CD4-positive, alpha-beta T cell (primary cell): ENCODE data around the gene KIAA1755. TPM values are rescaled to one million over a fixed set of nuclear protein-coding genes. Genes with fewer than 3 reads are reported as not detected.
"Not testable (repeated sequence)": the region's sequence is repeated elsewhere in the genome, so short reads cannot be mapped to it uniquely, and the experiment has no call there.

ENCODE experiments used
- ATAC-seq: fragments of 200-7000 bp; cut with Tn5 transposase; one replicate; pipeline ENCODE4 v1.10.0; 2022; ENCODE audit warnings: mild to moderate bottlenecking; ENCODE audit not compliant: poor library complexity
- CTCF ChIA-PET: fragments of 350-600 bp; sonication (Branson Sonifier 250); formaldehyde crosslinking; loops from one replicate; lab custom pipeline; 2021; ENCODE audit warnings: antibody characterized with exemption, inconsistent platforms; lab: Charles Lee
- POLR2A ChIA-PET: fragments of 350-600 bp; sonication (Branson Sonifier 250); formaldehyde crosslinking; loops from one replicate; lab custom pipeline; 2021; ENCODE audit warnings: antibody characterized with exemption, inconsistent platforms; lab: Charles Lee
- DNase-seq, 14 experiments: peaks; one replicate each; pipeline ENCODE4 v3.0.0-alpha.2; 2013 to 2020; ENCODE audit warnings: mixed read lengths in 2 of 14
- H3K27ac ChIP-seq, 2 donors: one replicate each; pipeline versions ENCODE4 v1.5.1 to v1.7.0; 2013; ENCODE audit warnings: low read length in 2 of 2, low read depth in 1 of 2, mild to moderate bottlenecking in 1 of 2
- H3K27me3 ChIP-seq, 2 experiments: 1 replicate in 1 of 2; 2 replicates in 1 of 2; pipeline versions ENCODE4 v1.6.1 to v1.7.0; 2013; ENCODE audit warnings: low read length in 2 of 2, control low read depth in 1 of 2, mild to moderate bottlenecking in 1 of 2, moderate library complexity in 1 of 2; ENCODE audit not compliant: insufficient read depth in 2 of 2, control insufficient read depth in 1 of 2
- H3K36me3 ChIP-seq: one replicate; pipeline ENCODE4 v1.6.1; 2013; ENCODE audit warnings: low read length, control low read depth; ENCODE audit not compliant: insufficient read depth
- H3K4me1 ChIP-seq: one replicate; pipeline ENCODE4 v1.6.1; 2013; ENCODE audit warnings: low read length, control low read depth; ENCODE audit not compliant: insufficient read depth
- H3K4me3 ChIP-seq: one replicate; pipeline ENCODE4 v1.5.1; 2013; ENCODE audit warnings: mild to moderate bottlenecking, low read length, moderate library complexity
- H3K9me3 ChIP-seq, 2 experiments: 1 replicate in 1 of 2; 2 replicates in 1 of 2; pipeline versions ENCODE4 v1.6.1 to v1.7.0; 2013; ENCODE audit warnings: low read length in 2 of 2, mild to moderate bottlenecking in 2 of 2, control low read depth in 1 of 2, moderate library complexity in 1 of 2; ENCODE audit not compliant: control insufficient read depth in 1 of 2, insufficient read depth in 1 of 2
- H3K27ac Mint-ChIP-seq: one replicate; pipeline ENCODE4 v1.8.0; 2020; ENCODE audit warnings: mixed read lengths
- H3K27me3 Mint-ChIP-seq: one replicate; pipeline ENCODE4 v1.8.0; 2021; ENCODE audit warnings: mixed read lengths
- H3K36me3 Mint-ChIP-seq: one replicate; pipeline ENCODE4 v1.8.0; 2021; ENCODE audit warnings: low read depth, mixed read lengths
- H3K4me1 Mint-ChIP-seq: one replicate; pipeline ENCODE4 v1.8.0; 2021; ENCODE audit warnings: low read depth, mixed read lengths
- H3K4me3 Mint-ChIP-seq: one replicate; pipeline ENCODE4 v1.8.0; 2020; ENCODE audit warnings: mild to moderate bottlenecking, mixed read lengths
- H3K9me3 Mint-ChIP-seq: one replicate; pipeline ENCODE4 v1.8.0; 2020; ENCODE audit warnings: mixed read lengths
- intact Hi-C, 2 experiments: fragments of 100-400 bp; cut with DNase I in 1 of 2; cut with micrococcal nuclease in 1 of 2; formaldehyde crosslinking; loops; one replicate each; pipeline versions ENCODE4 v1.15.1 to v1.9.0; 2023 to 2025; cut with DNase I, micrococcal nuclease
- total RNA-seq, 174 experiments: library from RNA in 2 of 174; stranded (reverse) in 2 of 174; gene quantifications; one replicate each; pipeline ENCODE4 v1.2.3 and lab custom pipeline; 2021 to 2026
- TF ChIP-seq, protein P1 (sequence below): fragments of 200-600 bp; IDR thresholded peaks from one replicate; pipeline ENCODE4 v1.8.0; 2022; ENCODE audit warnings: antibody characterized with exemption, mild to moderate bottlenecking

Gene KIAA1755
- total RNA-seq, 2 experiments from 2014 or later: not detected

DNA sequence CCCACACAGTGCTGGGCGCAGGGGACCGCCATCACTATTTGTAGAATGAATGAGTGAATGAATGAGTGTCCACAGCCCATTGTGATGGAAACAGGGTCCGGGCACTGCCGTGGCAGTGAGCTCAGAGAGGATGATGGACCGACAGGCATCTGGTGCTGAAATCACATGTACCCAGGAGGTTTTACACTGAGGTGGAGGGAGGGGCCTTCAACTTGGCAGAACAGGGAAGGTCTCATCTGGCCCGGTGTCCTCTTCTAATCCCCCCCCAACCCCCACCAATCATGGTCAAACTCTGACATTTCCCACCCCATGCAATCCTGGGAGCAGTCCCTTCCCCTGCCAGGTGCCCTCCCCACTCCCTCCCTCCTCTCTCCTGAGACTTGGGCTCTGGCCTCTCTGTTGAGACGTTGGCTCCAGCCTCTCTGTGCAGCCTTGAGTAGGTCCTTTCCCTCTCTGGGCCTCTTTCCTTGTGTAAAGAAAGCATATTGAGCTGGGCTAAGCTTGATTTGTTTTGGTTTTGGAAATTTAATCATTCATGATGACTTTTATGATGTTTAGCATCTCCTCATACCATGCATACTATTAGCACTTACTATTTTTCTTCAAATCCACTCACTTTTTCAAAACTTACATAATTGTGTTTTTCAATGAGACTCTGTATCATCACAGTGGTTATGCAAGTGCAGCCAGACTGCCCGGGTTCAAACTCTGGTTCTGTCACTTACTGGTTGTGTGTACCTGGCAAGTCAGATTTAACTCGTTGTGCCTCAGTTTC lies 10.8 kb downstream of the KIAA1755 start:
- H3K4me3 ChIP-seq: no peak overlapping the region
- peaks cover 20% of the 10 kb centered on the region for H3K27me3 Mint-ChIP-seq
- no peaks in the 10 kb centered on the region for H3K36me3 ChIP-seq
- H3K9me3 Mint-ChIP-seq: peaks cover 2% of the 10 kb centered on the region
- TF ChIP-seq, protein P1, sequence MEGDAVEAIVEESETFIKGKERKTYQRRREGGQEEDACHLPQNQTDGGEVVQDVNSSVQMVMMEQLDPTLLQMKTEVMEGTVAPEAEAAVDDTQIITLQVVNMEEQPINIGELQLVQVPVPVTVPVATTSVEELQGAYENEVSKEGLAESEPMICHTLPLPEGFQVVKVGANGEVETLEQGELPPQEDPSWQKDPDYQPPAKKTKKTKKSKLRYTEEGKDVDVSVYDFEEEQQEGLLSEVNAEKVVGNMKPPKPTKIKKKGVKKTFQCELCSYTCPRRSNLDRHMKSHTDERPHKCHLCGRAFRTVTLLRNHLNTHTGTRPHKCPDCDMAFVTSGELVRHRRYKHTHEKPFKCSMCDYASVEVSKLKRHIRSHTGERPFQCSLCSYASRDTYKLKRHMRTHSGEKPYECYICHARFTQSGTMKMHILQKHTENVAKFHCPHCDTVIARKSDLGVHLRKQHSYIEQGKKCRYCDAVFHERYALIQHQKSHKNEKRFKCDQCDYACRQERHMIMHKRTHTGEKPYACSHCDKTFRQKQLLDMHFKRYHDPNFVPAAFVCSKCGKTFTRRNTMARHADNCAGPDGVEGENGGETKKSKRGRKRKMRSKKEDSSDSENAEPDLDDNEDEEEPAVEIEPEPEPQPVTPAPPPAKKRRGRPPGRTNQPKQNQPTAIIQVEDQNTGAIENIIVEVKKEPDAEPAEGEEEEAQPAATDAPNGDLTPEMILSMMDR: no peak
- no peaks in the 10 kb centered on the region for H3K4me1 Mint-ChIP-seq
- H3K36me3 Mint-ChIP-seq: no peaks in the 10 kb centered on the region
- H3K27ac Mint-ChIP-seq: no peak overlapping the region
- no peak overlapping the region for H3K27ac ChIP-seq
- no peak overlapping the region for H3K4me3 Mint-ChIP-seq
- H3K9me3 ChIP-seq: peaks cover 0 to 22% of the 10 kb centered on the region in 2 experiments
- ATAC-seq: no peak
- no peaks in the 10 kb centered on the region for H3K4me1 ChIP-seq
- no peak for DNase-seq
- ChIA-PET POLR2A (no interaction called here), CTCF (no interaction called here)
- intact Hi-C loops: no loop called here
- peaks cover 0 to 2% of the 10 kb centered on the region in 2 experiments for H3K27me3 ChIP-seq

DNA sequence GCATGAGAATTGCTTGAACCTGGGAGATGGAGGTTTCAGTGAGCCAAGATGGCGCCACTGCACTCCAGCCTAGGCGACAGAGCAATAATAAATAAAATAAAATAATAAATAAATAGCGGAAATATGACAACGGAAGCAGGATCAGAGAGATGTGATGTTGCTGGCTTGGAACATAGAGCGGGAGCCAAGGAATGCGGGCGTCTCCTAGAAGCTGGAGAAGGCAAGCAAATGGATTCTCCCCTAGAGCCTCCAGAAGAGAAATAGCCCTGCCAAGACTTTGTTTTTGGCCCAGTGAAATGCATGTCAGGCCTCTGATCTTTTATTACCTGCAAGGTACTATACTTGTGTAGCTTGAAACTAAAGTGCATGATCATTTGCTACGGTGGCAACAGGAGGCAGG lies 12.4 kb downstream of the KIAA1755 start:
- peaks cover 26% of the 10 kb centered on the region for H3K27me3 Mint-ChIP-seq
- peaks cover 0 to 2% of the 10 kb centered on the region in 2 experiments for H3K27me3 ChIP-seq
- no peak overlapping the region for H3K27ac Mint-ChIP-seq
- intact Hi-C loops: no loop called here
- H3K4me3 ChIP-seq: no peak overlapping the region
- H3K27ac ChIP-seq: no peak overlapping the region
- ChIA-PET POLR2A (no interaction called here), CTCF (no interaction called here)
- DNase-seq: no peak
- H3K36me3 ChIP-seq: no peaks in the 10 kb centered on the region
- no peaks in the 10 kb centered on the region for H3K4me1 ChIP-seq
- ATAC-seq: no peak
- H3K4me3 Mint-ChIP-seq: no peak overlapping the region
- H3K9me3 Mint-ChIP-seq: peaks cover 4% of the 10 kb centered on the region
- TF ChIP-seq, protein P1: no peak
- peaks cover 0 to 27% of the 10 kb centered on the region in 2 experiments for H3K9me3 ChIP-seq
- no peaks in the 10 kb centered on the region for H3K36me3 Mint-ChIP-seq
- no peaks in the 10 kb centered on the region for H3K4me1 Mint-ChIP-seq

DNA sequence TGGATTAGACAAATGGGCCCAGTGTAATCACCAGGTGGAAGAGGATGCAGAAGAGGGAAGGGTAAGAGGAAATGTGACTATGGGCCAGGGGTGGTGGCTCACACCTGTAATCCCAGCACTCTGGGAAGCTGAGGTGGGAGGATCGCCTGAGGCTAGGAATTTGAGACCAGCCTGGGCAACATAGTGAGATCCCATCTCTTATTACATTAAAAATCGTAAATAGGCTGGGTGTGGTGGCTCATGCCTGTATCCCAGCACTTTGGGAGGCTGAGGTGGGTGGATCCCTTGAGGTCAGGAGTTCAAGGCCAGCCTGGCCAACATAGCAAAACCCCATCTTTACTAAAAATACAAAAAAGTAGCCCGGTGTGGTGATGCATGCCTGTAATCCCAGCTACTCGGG lies 12.8 kb downstream of the KIAA1755 start:
- H3K9me3 Mint-ChIP-seq, H3K4me1 Mint-ChIP-seq, CTCF ChIA-PET, H3K27ac Mint-ChIP-seq, DNase-seq, ATAC-seq, H3K4me3 Mint-ChIP-seq, H3K27me3 ChIP-seq, POLR2A ChIA-PET, H3K36me3 ChIP-seq, H3K4me3 ChIP-seq, H3K36me3 Mint-ChIP-seq, H3K27ac ChIP-seq, H3K4me1 ChIP-seq, intact Hi-C loops: not testable (repeated sequence)
- peaks cover 0 to 27% of the 10 kb centered on the region in 2 experiments for H3K9me3 ChIP-seq
- H3K27me3 Mint-ChIP-seq: peaks cover 26% of the 10 kb centered on the region

- Histone ChIP-seq H3K4me1 (no peaks in the 10 kb centered on the region), H3K9me3 (peaks cover 4 to 26% of the 10 kb centered on the region in 2 experiments), H3K27ac (no peak overlapping the region), H3K36me3 (no peaks in the 10 kb centered on the region), H3K27me3 (peaks cover 0 to 2% of the 10 kb centered on the region in 2 experiments), H3K4me3 (no peak overlapping the region)
- intact Hi-C loops: no loop called here
- H3K4me3 Mint-ChIP-seq: no peak overlapping the region
- H3K4me1 Mint-ChIP-seq: no peaks in the 10 kb centered on the region
- DNase-seq: no peak
- POLR2A ChIA-PET: no interaction called here
- no peak for ATAC-seq
- no peaks in the 10 kb centered on the region for H3K36me3 Mint-ChIP-seq
- peaks cover 24% of the 10 kb centered on the region for H3K27me3 Mint-ChIP-seq
- CTCF ChIA-PET: no interaction called here
- TF ChIP-seq, protein P1: no peak
- peaks cover 7% of the 10 kb centered on the region for H3K9me3 Mint-ChIP-seq
- H3K27ac Mint-ChIP-seq: no peak overlapping the region
Observed at GRCh38 chr20:38247166-38247509, 13.4 kb downstream of the KIAA1755 start.
